Hepatocyte (in vitro differentiated cells): Measurements from ENCODE around the gene CHKB.

ENCODE experiments used
- CTCF ChIP-seq: fragments of 200-600 bp; sonication (generic); IDR thresholded peaks from 2 replicates; pipeline ENCODE4 v1.5.1; 2016; ENCODE audit warnings: antibody characterized with exemption, mild to moderate bottlenecking; ENCODE audit not compliant: poor library complexity
- EZH2phosphoT487 ChIP-seq: fragments of 200-600 bp; sonication (generic); IDR thresholded peaks from one replicate; pipeline ENCODE4 v1.6.1; 2018; ENCODE audit warnings: antibody characterized with exemption, mild to moderate bottlenecking, low read depth, moderate library complexity; ENCODE audit not compliant: unreplicated experiment, severe bottlenecking

GRCh38 chr22:50609599-50609998 is 26.9 kb upstream of the CHKB start:
- TF ChIP-seq CTCF: no peak
- TF ChIP-seq EZH2phosphoT487: no peak
